ENCODE measurements around the gene FBXO45. TPM values are rescaled to one million over a fixed set of nuclear protein-coding genes. Genes with fewer than 3 reads are reported as not detected.
"Not testable (repeated sequence)": the region's sequence is repeated elsewhere in the genome, so short reads cannot be mapped to it uniquely, and the experiment has no call there.

The FBXO45 gene
- total RNA-seq, 4 donors from 2014 or later = 9.6 to 20.8 (median 12.1) TPM

DNA sequence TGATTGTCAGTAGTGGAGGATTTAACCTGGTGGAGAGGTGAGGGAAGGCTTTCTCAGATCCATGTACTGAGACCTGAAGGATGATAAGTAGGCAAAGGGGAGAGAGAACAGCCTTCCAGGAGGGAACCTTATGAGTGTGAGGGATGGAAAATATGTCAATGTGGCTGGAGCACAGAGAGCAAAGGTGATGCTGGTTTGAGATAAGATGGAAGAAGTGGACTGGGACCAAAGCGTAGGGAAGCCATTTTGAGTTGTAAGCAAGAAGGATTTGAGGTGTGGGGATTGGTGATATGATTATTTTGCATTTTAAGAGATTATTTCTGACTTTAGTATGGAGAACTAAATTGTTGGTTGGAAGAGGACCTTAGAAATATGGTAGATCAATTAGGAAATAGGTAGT, 3.9 kb downstream of the FBXO45 start:
- Histone ChIP-seq H3K4me3 (no peak overlapping the region), H3K27ac (no peak overlapping the region), H3K27me3 (no peaks in the 10 kb centered on the region), H3K9me3 (no peaks in the 10 kb centered on the region), H3K4me1 (peaks cover 18 to 22% of the 10 kb centered on the region in 2 donors), H3K36me3 (no peaks in the 10 kb centered on the region)
- ATAC-seq (no peak), DNase-seq (no peak)
- intact Hi-C loops (cut with DNase I; ENCODE audit: low total_unique reads) = no loop called here
- TF ChIP-seq, protein P1, sequence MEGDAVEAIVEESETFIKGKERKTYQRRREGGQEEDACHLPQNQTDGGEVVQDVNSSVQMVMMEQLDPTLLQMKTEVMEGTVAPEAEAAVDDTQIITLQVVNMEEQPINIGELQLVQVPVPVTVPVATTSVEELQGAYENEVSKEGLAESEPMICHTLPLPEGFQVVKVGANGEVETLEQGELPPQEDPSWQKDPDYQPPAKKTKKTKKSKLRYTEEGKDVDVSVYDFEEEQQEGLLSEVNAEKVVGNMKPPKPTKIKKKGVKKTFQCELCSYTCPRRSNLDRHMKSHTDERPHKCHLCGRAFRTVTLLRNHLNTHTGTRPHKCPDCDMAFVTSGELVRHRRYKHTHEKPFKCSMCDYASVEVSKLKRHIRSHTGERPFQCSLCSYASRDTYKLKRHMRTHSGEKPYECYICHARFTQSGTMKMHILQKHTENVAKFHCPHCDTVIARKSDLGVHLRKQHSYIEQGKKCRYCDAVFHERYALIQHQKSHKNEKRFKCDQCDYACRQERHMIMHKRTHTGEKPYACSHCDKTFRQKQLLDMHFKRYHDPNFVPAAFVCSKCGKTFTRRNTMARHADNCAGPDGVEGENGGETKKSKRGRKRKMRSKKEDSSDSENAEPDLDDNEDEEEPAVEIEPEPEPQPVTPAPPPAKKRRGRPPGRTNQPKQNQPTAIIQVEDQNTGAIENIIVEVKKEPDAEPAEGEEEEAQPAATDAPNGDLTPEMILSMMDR (IDR thresholded peaks at IDR 0.05 in 4 of 5, conservative IDR thresholded peaks at IDR 0.05 in 1 of 5) = no peak
- TF ChIP-seq POLR2A (IDR thresholded peaks at IDR 0.05) = no peak
- in situ Hi-C loops (cut with MboI; ENCODE audit: low sequenced_read_pairs in 4 of 4) = loop anchor here in 1 of 4 donors (25.0 kb wide), 1 partner anchor 365 kb away; the partner anchor contains the start of gene NCBP2

DNA sequence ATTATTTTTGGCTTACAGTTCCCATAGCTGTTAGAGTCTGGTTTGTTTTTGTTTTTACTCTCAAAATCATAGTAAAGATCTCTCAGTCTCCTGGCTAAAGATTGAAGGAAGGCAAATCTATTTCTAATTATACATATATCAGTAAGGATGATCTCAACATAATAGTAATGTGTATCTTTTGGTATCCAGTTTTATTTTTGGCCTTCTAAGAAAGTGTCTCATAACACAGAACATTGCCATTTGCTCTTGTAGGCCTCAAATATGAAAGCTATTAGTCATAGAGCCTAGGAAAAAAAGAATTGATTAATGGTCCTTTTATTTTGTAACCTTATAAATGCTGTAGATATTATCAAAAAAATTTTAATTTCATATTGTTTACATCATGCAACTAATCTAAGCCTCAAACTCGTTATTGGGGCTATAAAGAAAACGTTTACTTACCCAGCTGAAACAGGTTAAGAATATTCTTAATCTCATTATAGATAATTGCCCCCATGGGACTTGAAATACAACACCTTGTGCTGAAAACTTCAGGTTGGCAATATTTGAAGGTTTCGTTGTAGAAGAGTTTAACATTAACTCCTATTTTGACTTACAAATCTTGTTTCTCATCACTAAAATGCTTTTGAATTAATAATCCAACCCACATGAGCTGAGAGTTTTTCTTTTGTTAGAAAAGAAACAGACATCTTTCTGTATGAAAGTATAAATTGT, 16.7 kb downstream of the FBXO45 start:
- no peaks in the 10 kb centered on the region for H3K9me3 ChIP-seq
- H3K36me3 ChIP-seq = no peaks in the 10 kb centered on the region
- peak overlapping the region in 2 of 4 donors; percentile 20 to 54 for H3K27ac ChIP-seq
- TF ChIP-seq, protein P1 (IDR thresholded peaks at IDR 0.05 in 4 of 5, conservative IDR thresholded peaks at IDR 0.05 in 1 of 5) = no peak
- no peak for TF ChIP-seq POLR2A (IDR thresholded peaks at IDR 0.05)
- intact Hi-C loops (cut with DNase I; ENCODE audit: low total_unique reads) = no loop called here
- in situ Hi-C loops (cut with MboI; ENCODE audit: low sequenced_read_pairs in 4 of 4) = no loop called here
- peaks cover 6 to 36% of the 10 kb centered on the region in 2 donors for H3K4me1 ChIP-seq
- no peaks in the 10 kb centered on the region for H3K27me3 ChIP-seq
- H3K4me3 ChIP-seq = no peak overlapping the region
- DNase-seq (no peak), ATAC-seq (no peak)

DNA sequence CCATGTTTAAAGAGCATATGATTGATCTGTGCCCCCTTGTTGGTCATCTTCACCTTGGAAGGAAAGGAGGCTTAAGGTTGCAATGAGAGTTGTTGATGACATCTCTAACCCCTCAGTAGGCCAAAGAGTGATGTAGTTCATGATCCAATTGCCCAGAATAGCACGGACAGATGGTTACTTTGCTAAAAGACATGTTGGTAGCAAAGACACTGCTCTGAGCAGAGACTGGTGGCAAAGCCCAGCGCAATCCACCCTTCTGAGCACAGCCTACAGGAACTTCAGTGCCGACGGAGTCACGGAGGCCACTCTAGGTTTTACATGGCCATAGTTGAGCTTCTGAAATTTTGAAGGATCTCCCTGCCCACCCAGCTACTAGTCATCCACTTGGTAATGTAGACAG, 21.8 kb downstream of the FBXO45 start:
- Histone ChIP-seq H3K4me1 (peaks cover 6 to 22% of the 10 kb centered on the region in 2 donors), H3K27ac (peak overlapping the region in 2 of 4 donors; percentile 51 to 79), H3K27me3 (peaks cover 0 to 3% (median 0%) of the 10 kb centered on the region in 3 donors), H3K4me3 (peak overlapping the region in 1 of 4 donors; percentile 33), H3K36me3 (no peaks in the 10 kb centered on the region), H3K9me3 (no peaks in the 10 kb centered on the region)
- TF ChIP-seq POLR2A (IDR thresholded peaks at IDR 0.05) = no peak
- TF ChIP-seq, protein P1 (IDR thresholded peaks at IDR 0.05 in 4 of 5, conservative IDR thresholded peaks at IDR 0.05 in 1 of 5) = no peak
- ATAC-seq = peak; percentile 80 to 96
- intact Hi-C loops (cut with DNase I; ENCODE audit: low total_unique reads) (no loop called here), in situ Hi-C loops (cut with MboI; ENCODE audit: low sequenced_read_pairs in 4 of 4) (no loop called here)
- DNase-seq = peak in 1 of 2 donors; percentile 43

DNA sequence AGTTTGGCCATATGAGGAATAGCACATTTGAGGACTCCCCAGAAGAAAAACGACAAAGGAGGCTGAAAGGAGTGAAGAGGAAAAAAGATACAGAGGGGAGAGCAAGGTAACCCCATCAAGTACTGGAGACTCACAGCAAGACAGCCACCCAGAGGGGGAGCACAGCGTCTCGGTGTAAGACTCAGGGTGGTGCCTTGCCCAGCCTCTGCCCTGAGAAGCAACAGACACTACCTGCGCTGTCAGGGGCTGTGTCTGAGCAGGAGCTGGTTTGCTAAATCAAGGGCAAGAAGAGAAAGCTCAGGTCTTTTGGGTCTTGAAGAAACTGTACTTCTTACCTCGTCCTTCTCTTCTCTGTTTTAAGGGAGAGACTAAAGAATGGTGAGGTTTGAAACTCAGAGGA, 27.9 kb downstream of the FBXO45 start:
- intact Hi-C loops (cut with DNase I; ENCODE audit: low total_unique reads) (no loop called here), in situ Hi-C loops (cut with MboI; ENCODE audit: low sequenced_read_pairs in 4 of 4) (no loop called here)
- no peaks in the 10 kb centered on the region for H3K9me3 ChIP-seq
- no peaks in the 10 kb centered on the region for H3K4me1 ChIP-seq
- H3K27me3 ChIP-seq = peaks cover 0 to 3% (median 0%) of the 10 kb centered on the region in 3 donors
- H3K4me3 ChIP-seq = no peak overlapping the region
- ATAC-seq (no peak), DNase-seq (no peak)
- H3K36me3 ChIP-seq = no peaks in the 10 kb centered on the region
- TF ChIP-seq, protein P1 (IDR thresholded peaks at IDR 0.05 in 4 of 5, conservative IDR thresholded peaks at IDR 0.05 in 1 of 5) = no peak
- no peak for TF ChIP-seq POLR2A (IDR thresholded peaks at IDR 0.05)
- no peak overlapping the region for H3K27ac ChIP-seq

DNA sequence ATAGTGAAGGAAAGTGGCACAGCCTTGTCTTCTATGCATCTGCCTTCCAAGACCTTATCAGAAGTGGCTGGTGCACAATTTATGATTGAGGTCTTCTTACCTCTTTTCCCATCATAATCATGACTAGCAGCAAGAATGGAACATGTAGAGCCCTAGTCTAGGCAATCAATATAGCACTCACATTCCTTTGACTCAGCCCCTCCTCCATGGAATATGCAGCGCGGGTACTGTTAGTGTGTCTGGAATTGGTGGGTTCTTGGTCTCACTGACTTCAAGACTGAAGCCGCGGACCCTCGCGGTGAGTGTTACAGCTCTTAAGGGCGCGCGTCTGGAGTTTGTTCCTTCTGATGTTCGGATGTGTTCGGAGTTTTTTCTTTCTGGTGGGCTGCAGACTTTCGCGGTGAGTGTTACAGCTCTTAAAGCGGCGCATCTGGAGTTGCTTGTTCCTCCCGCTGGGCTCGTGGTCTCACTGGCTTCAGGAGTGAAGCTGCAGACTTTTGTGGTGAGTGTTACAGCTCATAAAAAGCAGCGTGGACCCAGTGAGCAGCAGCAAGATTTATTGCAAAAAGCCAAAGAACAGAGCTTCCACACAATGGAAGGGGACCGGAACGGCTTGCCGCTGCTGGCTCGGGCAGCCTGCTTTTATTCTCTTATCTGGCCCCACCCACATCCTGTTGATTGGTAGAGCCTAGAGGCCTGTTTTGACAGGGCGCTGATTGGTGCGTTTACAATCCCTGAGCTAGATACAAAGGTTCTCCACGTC, 29.7 kb downstream of the FBXO45 start:
- intact Hi-C loops (cut with DNase I; ENCODE audit: low total_unique reads); in situ Hi-C loops (cut with MboI; ENCODE audit: low sequenced_read_pairs in 4 of 4); DNase-seq; H3K27me3 ChIP-seq; H3K4me3 ChIP-seq; ATAC-seq; H3K27ac ChIP-seq; H3K4me1 ChIP-seq; H3K9me3 ChIP-seq; H3K36me3 ChIP-seq: not testable (repeated sequence)

Measured in gastrocnemius medialis (tissue), 4 donors.